A673 (cell line): ENCODE data around the gene ZNF76.
"Not testable (repeated sequence)": the region's sequence is repeated elsewhere in the genome, so short reads cannot be mapped to it uniquely, and the experiment has no call there.

Experiments
- CTCF ChIP-seq: fragments of 300-800, 200-600 bp; sonication (generic); conservative IDR thresholded peaks from 2 replicates; pipeline ENCODE4 v1.5.1; 2017; ENCODE audit warnings: low read depth, mild to moderate bottlenecking, antibody characterized with exemption, low read length, moderate library complexity, mixed read lengths
- EZH2 ChIP-seq: fragments of 200-600 bp; sonication (generic); IDR thresholded peaks from 2 replicates; pipeline ENCODE4 v1.6.1; 2017; ENCODE audit warnings: borderline replicate concordance, low read depth, mild to moderate bottlenecking, mixed read lengths, antibody characterized with exemption, low read length; ENCODE audit not compliant: poor library complexity, severe bottlenecking

DNA sequence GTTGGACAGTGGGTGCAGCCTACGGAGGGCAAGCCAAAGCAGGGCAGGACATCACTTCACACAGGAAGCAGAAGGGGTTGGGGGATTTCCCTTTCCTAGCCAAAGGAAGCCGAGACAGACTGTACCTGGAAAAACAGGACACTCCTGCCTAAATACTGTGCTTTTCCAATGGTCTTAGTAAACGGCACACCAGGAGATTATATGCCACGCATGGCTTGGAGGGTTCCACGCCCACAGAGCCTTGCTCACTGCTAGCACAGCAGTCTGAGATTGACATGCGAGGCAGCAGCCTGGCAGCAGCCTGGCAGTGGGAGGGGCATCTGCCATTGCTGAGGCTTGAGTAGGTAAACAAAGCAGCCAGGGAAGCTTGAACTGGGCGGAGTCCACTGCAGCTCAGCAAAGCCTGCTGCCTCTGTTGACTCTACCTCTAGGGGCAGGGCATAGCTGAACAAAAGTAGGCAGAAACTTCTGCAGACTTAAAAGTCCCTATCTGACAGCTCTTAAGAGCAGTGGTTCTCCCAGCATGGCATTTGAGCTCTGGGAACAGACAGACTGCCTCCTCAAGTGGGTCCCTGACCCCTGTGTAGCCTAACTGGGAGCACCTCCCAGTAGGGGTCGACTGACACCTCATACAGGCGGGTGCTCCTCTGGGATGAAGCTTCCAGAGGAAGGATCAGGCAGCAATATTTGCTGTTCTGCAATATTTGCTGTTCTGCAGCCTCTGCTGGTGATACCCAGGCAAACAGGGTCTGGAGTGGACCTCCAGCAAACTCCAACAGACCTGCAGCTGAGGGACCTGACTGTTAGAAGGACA lies 72.7 kb downstream of the ZNF76 start:
- TF ChIP-seq CTCF: 0 out of 2 replicates have a peak, but pooled peaks have one; percentile 19
- TF ChIP-seq EZH2: not testable (repeated sequence)
